HG03159 (cell line): Measurements from ENCODE around the gene NR6A1.

ENCODE experiments used
- ATAC-seq: cut with Tn5 transposase; IDR thresholded peaks from one replicate; pipeline ENCODE4 v1.9.1; 2021; ENCODE audit warnings: mild to moderate bottlenecking, moderate library complexity; ENCODE audit not compliant: unreplicated experiment

The NR6A1 gene

DNA sequence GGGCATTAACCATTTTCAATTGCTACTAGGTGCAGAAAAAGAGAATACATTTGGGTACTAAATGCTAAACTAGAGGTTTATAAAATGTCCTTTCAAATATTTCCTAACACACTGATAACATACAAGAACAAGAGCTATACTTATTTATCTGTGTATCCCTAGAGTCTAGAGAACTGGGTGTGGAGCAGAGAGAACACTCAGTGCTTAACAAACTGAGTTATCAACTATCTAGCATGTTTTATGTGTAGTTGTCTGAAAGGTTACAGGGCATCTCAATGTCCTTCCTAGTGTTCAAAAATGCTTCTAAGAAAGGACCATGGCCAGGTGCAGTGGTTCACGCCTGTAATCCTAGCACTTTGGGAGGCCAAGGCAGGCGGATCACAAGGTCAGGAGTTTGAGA is 40.3 kb downstream of the NR6A1 start:
- ATAC-seq: no peak

DNA sequence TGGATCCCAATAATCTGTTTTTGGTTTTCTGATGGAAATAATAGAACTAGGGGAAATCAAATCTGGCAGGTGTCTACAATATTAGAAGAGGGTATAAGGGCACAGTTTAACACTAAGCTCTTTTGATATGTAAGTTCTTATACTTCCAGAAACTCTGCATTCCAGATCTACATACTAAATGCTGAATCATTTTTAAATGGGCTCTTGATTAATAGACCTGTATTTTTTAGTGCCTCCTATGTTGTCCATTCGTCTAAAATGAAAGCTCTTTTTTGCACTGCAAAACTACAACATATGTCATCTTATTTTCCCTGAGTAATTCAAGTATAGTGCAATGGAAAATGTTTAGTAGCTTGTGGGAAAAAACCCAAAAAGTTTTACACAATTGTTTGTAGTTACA is 44.2 kb downstream of the NR6A1 start:
- ATAC-seq: no peak

DNA sequence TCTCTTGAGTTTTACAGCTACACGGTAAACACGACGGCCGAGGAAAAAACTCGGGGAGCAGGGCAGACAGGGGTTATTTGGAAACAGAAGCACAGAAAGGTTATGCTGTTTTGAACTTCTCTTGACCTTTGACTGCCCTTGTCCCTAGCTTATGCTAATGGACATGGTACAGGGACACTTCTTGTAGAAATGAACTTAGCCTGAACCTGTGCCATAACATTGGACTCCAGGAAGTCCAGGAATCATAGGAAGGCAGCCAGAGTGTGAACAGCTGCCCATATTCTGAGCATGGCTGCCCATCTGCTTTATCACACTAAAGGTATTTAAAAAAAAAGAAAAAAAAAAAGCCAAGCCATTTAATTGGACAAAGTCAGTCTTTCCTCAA is 46.1 kb downstream of the NR6A1 start:
- no peak for ATAC-seq

DNA sequence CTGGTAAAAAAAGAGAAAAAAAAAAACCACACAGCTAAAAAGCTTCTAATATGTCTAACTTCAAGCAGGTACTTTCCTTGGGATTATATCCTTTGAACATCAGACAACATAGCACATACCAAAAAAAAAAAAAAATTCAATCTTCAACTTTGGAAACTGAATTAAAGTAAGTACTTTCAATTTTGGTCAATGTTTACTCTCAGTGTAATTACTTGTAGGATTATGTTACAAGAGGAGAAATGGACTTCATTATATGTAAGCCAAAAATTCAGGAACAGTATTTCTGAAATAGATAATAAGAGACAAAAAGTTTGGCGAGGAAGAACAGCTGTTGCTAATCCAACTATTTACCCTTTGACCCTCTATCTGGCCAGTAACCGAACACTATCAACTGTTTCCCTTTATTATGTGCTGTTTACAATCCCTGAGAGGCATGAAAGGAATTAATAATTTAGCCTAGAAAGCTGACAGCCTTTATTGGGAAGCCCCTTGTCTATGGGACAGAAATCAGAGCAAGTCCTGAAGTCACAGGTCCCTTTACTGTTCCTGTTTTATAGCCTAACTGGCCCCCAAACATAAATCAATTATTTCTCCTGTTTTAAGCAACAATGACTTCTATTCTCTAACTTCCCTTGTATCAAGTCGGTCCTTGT is 46.6 kb downstream of the NR6A1 start:
- ATAC-seq: no peak

DNA sequence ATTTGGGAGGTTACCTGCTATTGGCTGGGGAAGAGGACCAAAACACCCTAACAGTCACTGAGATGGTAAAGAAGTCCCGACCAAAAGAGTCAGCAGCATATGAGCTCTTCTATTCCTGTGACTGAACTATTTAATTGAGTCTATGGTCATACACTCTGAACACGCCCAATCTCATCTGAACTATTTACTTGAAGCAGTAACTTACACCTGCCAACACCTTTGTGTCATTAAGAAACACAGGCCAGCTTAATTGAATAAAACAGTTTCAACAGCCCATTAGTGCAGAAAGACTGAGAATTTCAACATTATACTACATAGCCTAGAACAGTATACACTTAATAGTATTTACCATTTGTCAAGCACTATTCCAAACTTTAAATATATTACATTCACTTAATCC is 47.8 kb downstream of the NR6A1 start:
- ATAC-seq: no peak

DNA sequence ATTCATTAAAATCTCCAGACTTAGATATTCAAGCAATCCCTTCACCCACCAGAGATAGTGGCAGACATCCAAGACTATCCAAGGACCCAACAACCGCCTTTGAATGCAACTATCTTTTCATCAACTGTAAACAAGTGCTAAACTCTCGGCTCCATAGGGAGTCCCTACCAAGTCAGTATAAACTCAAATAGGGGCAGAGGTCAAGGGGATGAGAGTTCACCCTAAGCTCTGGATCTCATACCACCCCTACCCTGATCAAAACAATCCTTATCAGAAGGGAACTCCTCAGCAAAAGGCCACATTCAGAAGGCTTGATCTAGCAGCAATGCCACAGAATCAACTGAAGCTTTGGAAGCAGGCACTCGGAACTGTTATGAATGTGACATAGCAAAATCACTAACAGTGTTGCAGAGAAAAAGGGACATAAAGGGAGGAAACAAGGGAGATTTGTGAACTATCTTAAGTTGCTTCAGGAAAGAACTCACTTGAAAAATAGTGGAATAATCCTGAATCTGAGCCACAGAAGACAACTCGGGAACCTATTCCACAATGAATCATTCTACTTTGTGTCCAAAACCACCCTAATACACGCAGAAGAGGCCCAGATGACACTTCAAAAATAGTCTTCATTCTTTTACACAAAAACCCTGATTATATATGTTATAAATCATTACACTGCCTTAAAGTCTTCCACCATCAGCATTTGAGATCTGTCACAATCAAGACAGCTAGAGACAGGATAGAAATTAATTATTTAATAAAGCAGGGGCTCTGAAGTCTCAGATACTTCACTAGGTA is 49.8 kb downstream of the NR6A1 start:
- no peak for ATAC-seq

DNA sequence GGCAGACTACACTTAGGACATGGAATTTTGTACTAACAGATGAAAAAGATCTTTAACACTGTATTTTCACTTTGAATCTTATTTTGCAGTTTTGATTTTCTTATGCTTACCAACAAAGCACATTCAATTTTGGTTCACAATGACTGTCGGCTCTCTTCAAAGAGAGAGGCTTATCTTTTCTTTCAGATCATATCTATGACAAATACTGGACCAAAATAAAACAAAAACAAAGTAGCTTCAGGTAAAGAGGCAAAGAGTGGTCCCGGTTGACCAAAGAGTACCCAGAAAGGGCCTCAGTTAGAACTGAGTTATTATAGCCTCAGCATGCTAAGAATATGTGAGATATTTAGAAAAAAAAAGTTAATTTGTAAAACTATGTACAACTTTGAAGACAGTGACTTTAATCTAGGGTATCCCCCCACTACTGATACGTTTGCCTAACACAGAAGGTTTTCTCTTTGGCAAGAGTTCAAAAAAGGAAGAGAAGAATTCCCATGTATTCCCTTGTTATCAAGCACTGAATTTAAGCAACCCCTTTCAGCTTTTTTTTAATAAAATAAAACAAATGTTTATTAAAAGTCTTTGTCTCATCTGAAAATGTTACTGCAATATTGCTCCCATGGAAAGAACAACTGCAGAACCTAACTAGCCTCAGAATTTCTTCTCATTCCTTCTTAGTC is 50.5 kb downstream of the NR6A1 start:
- ATAC-seq: no peak

DNA sequence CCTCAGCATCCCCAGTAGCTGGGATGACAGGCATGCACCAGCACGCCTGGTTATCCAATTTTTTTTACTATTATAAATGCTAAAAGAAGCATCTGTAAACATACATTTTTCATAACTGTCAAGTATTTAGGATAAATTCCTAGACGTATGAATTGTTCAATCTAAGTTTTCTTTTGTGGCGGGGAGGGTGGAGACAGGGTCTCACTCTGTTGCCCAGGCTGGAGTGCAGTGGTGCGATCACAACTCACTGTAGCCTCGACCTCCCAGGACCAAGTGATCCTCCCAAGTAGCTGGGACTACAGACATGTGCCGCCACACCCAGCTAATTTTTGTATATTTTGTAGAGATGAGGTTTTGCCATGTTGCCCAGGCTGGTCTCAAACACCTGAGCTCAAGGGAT is 52.2 kb downstream of the NR6A1 start:
- ATAC-seq: no peak

DNA sequence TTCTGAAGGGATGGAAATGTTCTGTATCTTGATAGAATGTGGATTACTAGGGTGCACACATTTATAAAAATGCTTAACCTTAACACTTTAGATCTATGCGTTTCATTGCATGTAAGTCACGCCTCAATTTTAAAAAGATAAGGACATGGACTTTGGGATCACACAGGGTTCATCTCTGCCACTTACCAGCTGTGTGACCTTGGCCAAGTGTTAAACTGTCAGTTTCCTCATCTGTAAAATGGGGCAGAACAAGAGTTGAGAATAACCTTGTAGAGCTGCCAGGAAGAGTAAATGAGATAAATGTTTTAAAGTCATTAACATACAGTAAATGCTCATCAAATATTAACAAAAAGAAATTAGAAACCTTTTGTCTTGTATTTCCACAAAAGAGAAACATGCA is 53.5 kb downstream of the NR6A1 start:
- no peak for ATAC-seq

DNA sequence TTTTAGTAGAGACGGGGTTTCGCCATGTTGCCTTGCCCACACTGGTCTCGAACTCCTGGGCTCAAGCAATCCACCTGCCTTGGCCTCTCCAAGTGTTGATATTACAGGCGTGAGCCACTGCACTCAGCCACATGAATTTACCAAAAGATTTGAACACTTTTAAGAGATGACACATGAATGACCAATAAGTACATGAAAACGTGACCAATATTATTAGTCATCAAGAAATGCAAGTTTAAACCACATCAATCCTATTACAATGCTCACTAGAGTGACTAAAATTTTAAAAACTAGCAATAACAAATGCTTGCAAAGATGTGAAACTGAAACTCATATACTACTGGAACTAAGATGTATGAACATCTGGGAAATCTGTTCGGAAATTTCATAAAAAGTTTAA is 54.3 kb downstream of the NR6A1 start:
- ATAC-seq: no peak

DNA sequence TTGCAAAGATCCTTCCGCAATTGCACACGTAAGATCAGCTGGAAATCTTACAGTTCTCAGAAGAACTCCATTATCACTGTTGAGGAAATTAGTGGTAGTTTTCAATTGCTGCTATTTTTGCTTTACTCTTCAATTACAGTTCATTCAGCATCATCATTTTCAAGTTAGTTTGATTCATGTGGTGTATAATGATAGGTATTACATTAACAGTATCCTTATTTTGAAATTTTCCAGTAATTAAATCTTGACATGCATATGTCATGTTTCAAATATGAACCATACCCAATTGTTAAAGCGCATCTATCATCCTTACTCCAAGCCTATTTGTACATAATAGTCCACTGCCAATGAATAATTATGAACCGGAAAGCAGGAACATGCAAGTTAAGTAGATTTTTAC is 60.3 kb downstream of the NR6A1 start:
- ATAC-seq: no peak

DNA sequence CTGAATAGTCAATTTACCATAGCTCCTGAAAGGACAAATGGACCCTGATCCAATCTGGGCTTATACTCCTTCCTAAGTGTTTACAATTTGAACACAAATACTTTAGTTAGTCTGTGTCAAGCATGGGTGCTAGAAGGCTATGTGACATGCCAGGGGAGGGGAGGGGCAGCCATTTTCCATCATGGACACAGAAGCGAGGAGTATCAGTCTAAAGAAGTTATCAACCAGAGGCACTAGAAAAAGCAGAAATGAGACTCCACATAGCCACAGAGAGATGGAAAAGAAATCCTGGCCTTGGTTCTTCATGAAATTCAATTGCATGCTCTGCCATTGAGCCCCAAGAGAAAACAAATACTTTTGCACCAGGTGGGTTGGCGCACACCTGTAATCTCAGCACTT is 61.8 kb downstream of the NR6A1 start:
- ATAC-seq: no peak

DNA sequence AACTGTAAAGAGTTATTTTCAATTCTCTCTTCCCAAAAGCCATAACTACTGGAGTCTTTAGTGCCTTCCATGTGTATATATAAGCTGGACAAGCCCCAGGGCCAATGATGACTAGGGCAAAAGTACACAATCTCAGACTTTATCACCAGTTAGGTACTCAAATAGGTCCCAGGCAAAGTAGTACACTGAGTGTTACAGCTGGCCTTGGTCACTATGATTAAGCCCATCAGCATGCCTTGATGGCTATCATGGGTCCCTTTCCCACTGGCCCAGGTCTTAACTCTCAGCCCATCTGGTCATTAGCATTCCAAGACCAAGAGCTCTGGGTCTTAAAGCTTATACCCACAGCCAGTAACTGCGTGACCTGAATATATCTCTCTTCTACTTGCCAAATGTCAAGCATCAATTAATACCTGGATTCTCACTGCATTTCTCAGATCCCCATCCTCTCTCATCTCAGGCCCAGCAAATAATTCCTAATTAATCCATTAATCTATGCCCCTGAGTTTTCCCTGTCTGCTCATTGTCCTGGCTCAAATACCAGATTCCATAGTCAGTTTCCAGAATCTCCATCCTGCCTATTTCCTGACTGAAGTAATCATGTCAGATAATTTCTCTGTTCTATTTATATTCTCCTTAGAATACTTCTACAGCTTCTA is 62.3 kb downstream of the NR6A1 start:
- ATAC-seq: no peak

DNA sequence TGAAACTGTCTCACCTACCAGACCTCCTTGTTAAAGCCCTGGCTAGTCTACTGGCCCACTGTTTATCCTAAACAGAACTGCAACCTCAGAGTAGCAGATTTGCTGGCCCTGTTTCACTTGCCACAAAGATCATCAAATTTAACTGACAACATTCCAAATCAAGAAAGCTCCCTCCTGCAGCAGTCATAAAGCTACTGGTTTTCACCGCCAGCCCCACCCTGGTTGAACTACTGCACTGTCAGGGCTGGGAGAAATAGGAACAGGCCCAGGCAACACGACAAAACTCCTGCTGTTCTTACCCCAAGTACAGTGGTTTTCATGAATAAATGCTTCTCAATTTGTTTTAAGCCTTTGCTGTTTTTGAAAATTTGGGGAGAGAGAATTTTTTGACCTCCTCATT is 63.0 kb downstream of the NR6A1 start:
- ATAC-seq: no peak

DNA sequence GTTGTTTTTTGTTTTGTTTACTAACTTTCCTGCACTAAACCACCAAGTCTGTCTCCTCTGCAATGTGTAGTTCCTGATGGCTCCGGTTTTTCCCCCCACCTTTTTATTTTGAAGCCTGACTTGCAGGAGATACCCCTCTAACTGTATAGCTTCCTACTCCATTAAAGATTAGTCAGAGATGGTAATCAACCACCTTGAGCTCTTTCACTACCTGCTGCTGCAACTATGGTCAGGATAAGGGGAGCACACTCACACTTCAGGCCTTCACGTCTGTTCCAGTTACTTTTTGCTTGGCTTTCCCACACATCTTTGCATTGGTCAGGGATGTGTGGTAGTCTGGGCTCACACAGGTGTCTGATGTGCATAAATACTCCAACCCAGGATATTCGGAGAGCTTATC is 63.4 kb downstream of the NR6A1 start:
- ATAC-seq: no peak

DNA sequence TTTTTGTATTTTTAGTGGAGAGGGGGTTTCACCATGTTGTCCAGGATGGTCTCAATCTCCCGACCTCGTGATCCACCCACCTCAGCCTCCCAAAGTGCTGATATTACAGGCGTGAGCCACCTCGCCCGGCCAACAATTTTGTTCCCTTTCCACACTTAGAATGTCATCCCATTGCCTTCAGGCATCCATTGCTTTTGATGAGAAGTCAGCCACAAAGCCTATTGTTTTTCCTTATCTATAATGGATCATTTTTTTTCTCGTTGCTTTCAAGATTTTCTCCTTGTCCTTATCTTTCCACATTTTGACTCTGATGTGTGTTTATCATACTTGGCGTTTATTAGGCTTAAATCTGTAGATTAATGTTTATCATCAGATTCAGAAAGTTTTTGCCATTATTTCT is 64.4 kb downstream of the NR6A1 start:
- ATAC-seq: no peak

DNA sequence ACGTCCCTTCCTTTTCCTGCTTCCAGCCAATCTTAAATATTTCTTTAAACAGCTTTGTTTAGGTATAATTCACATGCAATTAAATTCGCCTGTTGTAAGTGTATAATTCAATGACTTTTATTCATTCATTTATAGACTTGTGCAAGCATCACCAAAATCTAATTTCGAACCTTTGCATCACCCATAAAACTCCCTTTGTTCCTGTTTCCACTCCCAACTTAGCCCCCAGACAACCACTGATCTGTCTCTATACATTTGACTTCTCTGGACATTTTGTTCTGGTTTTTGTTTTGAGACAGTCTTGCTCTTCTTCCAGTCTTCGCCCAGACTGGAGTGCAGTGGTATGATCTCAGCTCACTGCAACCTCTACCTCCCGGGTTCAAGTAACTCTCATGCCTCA is 71.5 kb downstream of the NR6A1 start:
- ATAC-seq: no peak

DNA sequence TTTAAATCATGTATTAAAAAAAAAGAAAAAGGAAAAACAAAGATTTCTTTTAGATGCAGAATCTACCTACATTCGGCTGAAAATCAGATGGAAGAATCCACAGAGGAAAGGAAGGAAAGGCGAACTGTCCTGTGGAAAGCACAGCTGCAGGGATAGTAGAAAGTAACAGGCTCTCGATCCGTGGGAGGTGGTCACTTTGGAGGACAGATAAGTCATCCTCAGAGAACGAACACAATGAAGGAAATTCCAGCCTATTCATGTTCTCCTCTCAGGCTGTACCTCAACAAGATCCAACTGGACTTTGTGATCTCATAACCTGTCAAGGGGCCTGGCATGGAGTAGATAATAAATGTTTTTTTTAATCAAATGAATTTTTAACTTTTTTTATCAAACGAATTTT is 72.8 kb downstream of the NR6A1 start:
- no peak for ATAC-seq

DNA sequence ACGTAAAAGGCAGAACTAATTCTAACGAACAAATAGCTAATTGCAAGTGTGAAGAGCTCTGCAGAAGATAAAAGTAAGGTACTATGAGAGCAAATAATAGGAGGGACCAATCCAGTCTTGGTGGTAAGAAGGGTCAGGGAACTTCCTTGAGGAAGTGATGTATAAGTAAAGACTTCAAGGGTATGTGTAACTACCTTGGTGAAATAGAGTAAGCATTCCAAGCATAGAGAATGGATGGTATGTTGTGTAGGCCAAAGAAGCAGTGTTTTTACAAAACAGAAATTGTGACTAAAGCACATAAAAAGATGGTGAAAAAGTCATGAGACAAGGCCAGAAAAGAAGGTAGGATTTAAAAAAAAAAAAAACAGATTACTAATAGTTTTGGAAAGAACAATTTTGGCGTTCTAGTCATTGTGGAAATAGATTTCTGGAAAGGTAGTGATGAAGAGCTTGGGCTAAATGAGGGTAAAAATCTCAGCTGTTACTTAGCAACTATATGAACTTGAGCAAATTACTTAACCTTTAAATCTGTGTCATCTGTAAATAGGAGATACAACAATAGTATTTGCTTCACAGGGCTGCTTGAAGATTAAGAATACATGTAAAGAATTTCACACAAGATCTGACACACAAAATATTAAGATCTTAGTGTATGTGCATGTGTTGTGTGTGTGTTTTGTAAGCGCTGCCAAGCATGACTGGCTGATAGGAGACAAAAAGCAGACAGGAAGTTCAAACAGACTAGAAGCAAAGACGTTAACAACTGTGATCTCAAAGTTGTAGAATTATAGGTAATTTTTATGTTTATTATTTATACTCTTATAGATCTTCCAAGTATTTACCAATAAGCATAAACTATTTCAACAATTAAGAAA is 73.5 kb downstream of the NR6A1 start:
- no peak for ATAC-seq

DNA sequence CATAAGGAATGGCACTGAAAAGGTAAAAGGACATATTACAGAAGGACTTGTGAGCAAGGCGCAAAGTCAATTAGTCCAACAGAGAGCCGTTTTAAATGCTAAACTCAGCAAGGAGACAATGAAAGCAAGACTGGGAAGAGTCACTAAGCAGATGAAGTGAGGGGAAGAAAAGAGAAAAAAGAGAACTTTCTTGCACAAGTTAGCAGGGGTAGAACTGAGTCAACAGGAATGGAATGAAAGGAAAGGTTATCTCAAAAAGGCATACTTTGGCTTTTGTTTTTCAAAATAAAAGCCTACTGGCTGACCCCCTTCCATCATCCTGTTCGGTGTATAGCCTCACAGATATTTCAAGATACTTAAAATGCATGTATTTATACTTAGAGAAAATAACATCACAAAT is 75.0 kb downstream of the NR6A1 start:
- ATAC-seq: no peak
